Ascending aorta (tissue), 2 donors: ENCODE results near the gene CKB. TPM values are rescaled to one million over a fixed set of nuclear protein-coding genes. Genes with fewer than 3 reads are reported as not detected.

Experiments
- DNase-seq, 2 donors: peaks; one replicate each; pipeline ENCODE4 v3.0.0-alpha.2; 2019; ENCODE audit warnings: low spot score in 2 of 2
- H3K27ac ChIP-seq, 2 donors: fragments of 200-600 bp; sonication (generic); one replicate each; pipeline ENCODE4 v1.5.1; 2016 to 2017; ENCODE audit warnings: mild to moderate bottlenecking in 1 of 2
- H3K27me3 ChIP-seq: fragments of 200-600 bp; sonication (generic); one replicate; pipeline ENCODE4 v1.5.1; 2017
- H3K36me3 ChIP-seq, 2 donors: fragments of 200-600 bp; sonication (generic); one replicate each; pipeline ENCODE4 v1.5.1; 2016
- H3K4me1 ChIP-seq, 2 donors: fragments of 200-600 bp; sonication (generic); one replicate each; pipeline ENCODE4 v1.5.1; 2016 to 2017; ENCODE audit warnings: mild to moderate bottlenecking in 1 of 2
- H3K4me3 ChIP-seq, 2 donors: fragments of 200-600 bp; sonication (generic); one replicate each; pipeline ENCODE4 v1.5.1; 2016 to 2017; ENCODE audit warnings: mild to moderate bottlenecking in 1 of 2
- H3K9me3 ChIP-seq, 2 donors: fragments of 200-600 bp; sonication (generic); one replicate each; pipeline ENCODE4 v1.5.1; 2016
- intact Hi-C: fragments of 100-400 bp; cut with DNase I; formaldehyde crosslinking; loops from one replicate; pipeline ENCODE4 v1.15.1; 2023
- total RNA-seq: library from RNA; depleted of rRNA; stranded (reverse); fragments of >200 nt; gene quantifications from one replicate; pipeline ENCODE4 v1.1.0, GENCODE V29; 2016
- TF ChIP-seq, protein P1 (sequence below), 3 experiments: fragments of 200-600 bp in 2 of 3; fragments of 450-650 bp in 1 of 3; sonication (generic) in 2 of 3; IDR thresholded peaks; one replicate each; pipeline ENCODE4 v1.5.1; 2016 to 2019; ENCODE audit warnings: antibody characterized with exemption in 3 of 3, mild to moderate bottlenecking in 1 of 3, moderate library complexity in 1 of 3

Gene CKB
- total RNA-seq, 1 donor from 2014 or later, result 144 TPM

GRCh38 chr14:103491691-103492090 is 30.9 kb downstream of the CKB start:
- Histone ChIP-seq H3K9me3 (no peaks in the 10 kb centered on the region), H3K4me1 (peaks cover 0 to 2% of the 10 kb centered on the region in 2 donors), H3K36me3 (peaks cover 24 to 44% of the 10 kb centered on the region in 2 donors), H3K27ac (peak overlapping the region; percentile 41 to 73), H3K27me3 (no peaks in the 10 kb centered on the region), H3K4me3 (no peak overlapping the region)
- peak in 1 of 2 donors; percentile 52 for DNase-seq
- TF ChIP-seq, protein P1, sequence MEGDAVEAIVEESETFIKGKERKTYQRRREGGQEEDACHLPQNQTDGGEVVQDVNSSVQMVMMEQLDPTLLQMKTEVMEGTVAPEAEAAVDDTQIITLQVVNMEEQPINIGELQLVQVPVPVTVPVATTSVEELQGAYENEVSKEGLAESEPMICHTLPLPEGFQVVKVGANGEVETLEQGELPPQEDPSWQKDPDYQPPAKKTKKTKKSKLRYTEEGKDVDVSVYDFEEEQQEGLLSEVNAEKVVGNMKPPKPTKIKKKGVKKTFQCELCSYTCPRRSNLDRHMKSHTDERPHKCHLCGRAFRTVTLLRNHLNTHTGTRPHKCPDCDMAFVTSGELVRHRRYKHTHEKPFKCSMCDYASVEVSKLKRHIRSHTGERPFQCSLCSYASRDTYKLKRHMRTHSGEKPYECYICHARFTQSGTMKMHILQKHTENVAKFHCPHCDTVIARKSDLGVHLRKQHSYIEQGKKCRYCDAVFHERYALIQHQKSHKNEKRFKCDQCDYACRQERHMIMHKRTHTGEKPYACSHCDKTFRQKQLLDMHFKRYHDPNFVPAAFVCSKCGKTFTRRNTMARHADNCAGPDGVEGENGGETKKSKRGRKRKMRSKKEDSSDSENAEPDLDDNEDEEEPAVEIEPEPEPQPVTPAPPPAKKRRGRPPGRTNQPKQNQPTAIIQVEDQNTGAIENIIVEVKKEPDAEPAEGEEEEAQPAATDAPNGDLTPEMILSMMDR (IDR thresholded peaks at IDR 0.05), result no peak
- intact Hi-C loops, result no loop called here

- TF ChIP-seq, protein P1 (IDR thresholded peaks at IDR 0.05), result no peak
- H3K4me1 ChIP-seq, result peaks cover 0 to 2% of the 10 kb centered on the region in 2 donors
- peaks cover 11 to 33% of the 10 kb centered on the region in 2 donors for H3K36me3 ChIP-seq
- no peaks in the 10 kb centered on the region for H3K27me3 ChIP-seq
- no peak for DNase-seq
- intact Hi-C loops, result no loop called here
- H3K9me3 ChIP-seq, result no peaks in the 10 kb centered on the region
- H3K27ac ChIP-seq, result no peak overlapping the region
- no peak overlapping the region for H3K4me3 ChIP-seq
Measured at GRCh38 chr14:103489621-103490020, 33.0 kb downstream of the CKB start.

- H3K27me3 ChIP-seq, result no peaks in the 10 kb centered on the region
- intact Hi-C loops, result no loop called here
- H3K4me3 ChIP-seq, result no peak overlapping the region
- H3K4me1 ChIP-seq, result peaks cover 0 to 2% of the 10 kb centered on the region in 2 donors
- no peaks in the 10 kb centered on the region for H3K9me3 ChIP-seq
- peak in 1 of 2 donors; percentile 5 for DNase-seq
- H3K36me3 ChIP-seq, result peaks cover 8 to 35% of the 10 kb centered on the region in 2 donors
- H3K27ac ChIP-seq, result no peak overlapping the region
- TF ChIP-seq, protein P1 (IDR thresholded peaks at IDR 0.05), result no peak
Measured at GRCh38 chr14:103488960-103489359, 33.7 kb downstream of the CKB start.

GRCh38 chr14:103488071-103488470 is 34.6 kb downstream of the CKB start:
- Histone ChIP-seq H3K4me3 (no peak overlapping the region), H3K27ac (no peak overlapping the region), H3K9me3 (no peaks in the 10 kb centered on the region), H3K4me1 (peaks cover 0 to 2% of the 10 kb centered on the region in 2 donors), H3K27me3 (no peaks in the 10 kb centered on the region), H3K36me3 (peaks cover 8 to 38% of the 10 kb centered on the region in 2 donors)
- DNase-seq, result peak in 1 of 2 donors; percentile 39
- intact Hi-C loops, result no loop called here
- TF ChIP-seq, protein P1 (IDR thresholded peaks at IDR 0.05), result no peak

DNA sequence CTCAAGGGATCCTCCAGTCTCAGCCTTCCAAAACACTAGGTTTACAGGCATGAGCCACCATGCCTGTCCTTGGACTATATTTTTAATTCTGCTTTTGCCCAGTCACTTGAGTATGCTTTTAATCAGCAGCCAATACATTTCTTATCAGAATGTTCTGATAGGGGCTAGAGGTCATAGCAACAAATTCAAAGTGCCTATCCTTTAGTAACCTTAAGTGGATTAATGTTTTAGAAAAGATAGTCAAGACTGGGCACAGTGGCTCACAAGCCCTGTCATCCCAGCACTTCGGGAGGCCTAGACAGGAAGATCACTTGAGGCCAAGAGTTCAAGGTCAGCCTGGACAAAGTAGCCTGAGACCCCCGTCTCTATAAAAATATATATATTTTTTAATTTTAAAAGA is 37.1 kb downstream of the CKB start:
- H3K36me3 ChIP-seq, result peaks cover 14 to 48% of the 10 kb centered on the region in 2 donors
- TF ChIP-seq, protein P1 (IDR thresholded peaks at IDR 0.05), result no peak

GRCh38 chr14:103483600-103483999 is 39.0 kb downstream of the CKB start:
- no peak overlapping the region for H3K27ac ChIP-seq
- TF ChIP-seq, protein P1 (IDR thresholded peaks at IDR 0.05), result no peak
- no peaks in the 10 kb centered on the region for H3K4me1 ChIP-seq
- peaks cover 13 to 53% of the 10 kb centered on the region in 2 donors for H3K36me3 ChIP-seq
- peak in 1 of 2 donors; percentile 27 for DNase-seq
- intact Hi-C loops, result no loop called here
- H3K27me3 ChIP-seq, result no peaks in the 10 kb centered on the region
- H3K4me3 ChIP-seq, result no peak overlapping the region
- no peaks in the 10 kb centered on the region for H3K9me3 ChIP-seq

More for the DNA sequence above, 37.1 kb downstream of the CKB start:
- peak in 1 of 2 donors; percentile 12 for DNase-seq
- no peaks in the 10 kb centered on the region for H3K4me1 ChIP-seq
- intact Hi-C loops, result no loop called here
- H3K27me3 ChIP-seq, result no peaks in the 10 kb centered on the region
- no peak overlapping the region for H3K27ac ChIP-seq
- H3K4me3 ChIP-seq, result no peak overlapping the region
- H3K9me3 ChIP-seq, result no peaks in the 10 kb centered on the region
